Cardiac fibroblast (primary cell): ENCODE results near the gene MAGI2.
A peak's percentile ranks its signal among the peaks of the same experiment; 100 is the strongest.

ENCODE experiments used
- DNase-seq, 2 donors: peaks; one replicate each; pipeline versions ENCODE4 v3.0.0 to v3.0.0-alpha.2; 2010; ENCODE audit warnings: low read depth in 2 of 2
- H3K4me3 ChIP-seq, 2 donors: replicated peaks in 1 of 2; 1 replicate in 1 of 2; 2 replicates in 1 of 2; pipeline ENCODE4 v1.5.1; 2011; ENCODE audit warnings: low read depth in 2 of 2, low read length in 2 of 2, mild to moderate bottlenecking in 2 of 2, moderate library complexity in 1 of 2
- CTCF ChIP-seq: IDR thresholded peaks from one replicate; pipeline ENCODE4 v1.5.1; 2011; ENCODE audit warnings: low read depth, mild to moderate bottlenecking, low read length, inconsistent platforms

MAGI2 gene

GRCh38 chr7:78115876-78116275 lies 1337.6 kb downstream of the MAGI2 start:
- TF ChIP-seq CTCF: no peak
- no peak overlapping the region for H3K4me3 ChIP-seq
- no peak for DNase-seq

GRCh38 chr7:78114993-78115392 lies 1338.5 kb downstream of the MAGI2 start:
- DNase-seq: no peak
- TF ChIP-seq CTCF: no peak
- H3K4me3 ChIP-seq: no peak overlapping the region

- H3K4me3 ChIP-seq: no peak overlapping the region
- DNase-seq: no peak
- no peak for TF ChIP-seq CTCF
These were observed 1341.0 kb downstream of the MAGI2 start for GRCh38 chr7:78112488-78112887.

- no peak for DNase-seq
- no peak for TF ChIP-seq CTCF
- H3K4me3 ChIP-seq: no peak overlapping the region
These were observed 1342.1 kb downstream of the MAGI2 start for GRCh38 chr7:78111386-78111785.

- no peak overlapping the region for H3K4me3 ChIP-seq
- DNase-seq: no peak
- TF ChIP-seq CTCF: no peak
These were observed 1350.0 kb downstream of the MAGI2 start for GRCh38 chr7:78103475-78103874.

- no peak for TF ChIP-seq CTCF
- DNase-seq: no peak
- H3K4me3 ChIP-seq: no peak overlapping the region
These were observed 1352.4 kb downstream of the MAGI2 start for GRCh38 chr7:78101076-78101475.

GRCh38 chr7:78099715-78100394 lies 1353.6 kb downstream of the MAGI2 start:
- no peak for TF ChIP-seq CTCF
- no peak overlapping the region for H3K4me3 ChIP-seq
- peak in 1 of 2 donors; percentile 40 for DNase-seq
